SK-N-SH treated with all-trans-retinoic acid at 6 μM for 48 hours (cell line): ENCODE measurements around the gene SLC35B1.

Source experiments
- ATAC-seq: fragments of 200-7000 bp; cut with Tn5 transposase; 3 replicates; pipeline ENCODE4 v1.9.1; 2020; ENCODE audit warnings: mild to moderate bottlenecking, moderate library complexity
- ARNTL ChIP-seq: fragments of 450-650 bp; formaldehyde crosslinking; IDR thresholded peaks from 2 replicates; pipeline ENCODE4 v1.5.0; 2020; ENCODE audit warnings: low read depth, mild to moderate bottlenecking, moderate library complexity, borderline replicate concordance
- BACH2 ChIP-seq: fragments of 250-450 bp; sonication (Bioruptor Pico); IDR thresholded peaks from 2 replicates; pipeline ENCODE4 v1.9.0; 2021; ENCODE audit warnings: mild to moderate bottlenecking, borderline replicate concordance
- CSDC2 ChIP-seq: fragments of 250-450 bp; sonication (Bioruptor Pico); IDR thresholded peaks from 2 replicates; pipeline ENCODE4 v1.5.0; 2020; ENCODE audit warnings: mild to moderate bottlenecking, moderate library complexity
- ESRRG ChIP-seq: fragments of 250-450 bp; sonication (Bioruptor Pico); IDR thresholded peaks from 2 replicates; pipeline ENCODE4 v1.6.1; 2021; ENCODE audit warnings: mild to moderate bottlenecking
- GLIS3 ChIP-seq: fragments of 250-450 bp; sonication (Bioruptor Pico); IDR thresholded peaks from 2 replicates; pipeline ENCODE4 v1.5.0; 2020; ENCODE audit warnings: mild to moderate bottlenecking, moderate library complexity
- OSR1 ChIP-seq: fragments of 250-450 bp; sonication (Bioruptor Pico); IDR thresholded peaks from 2 replicates; pipeline ENCODE4 v1.8.0; 2022; ENCODE audit warnings: moderate library complexity, mild to moderate bottlenecking, inconsistent platforms
- PPARA ChIP-seq: fragments of 250-450 bp; sonication (Bioruptor Pico); IDR thresholded peaks from 2 replicates; pipeline ENCODE4 v1.5.0; 2020; ENCODE audit warnings: mild to moderate bottlenecking, borderline replicate concordance
- RARB ChIP-seq: fragments of 250-450 bp; sonication (Bioruptor Pico); IDR thresholded peaks from 2 replicates; pipeline ENCODE4 v1.8.0; 2021; ENCODE audit warnings: mild to moderate bottlenecking, moderate library complexity
- SNAI2 ChIP-seq: fragments of 250-450 bp; sonication (Bioruptor Pico); IDR thresholded peaks from 2 replicates; pipeline ENCODE4 v1.5.0; 2020; ENCODE audit warnings: mild to moderate bottlenecking, moderate library complexity
- TOX ChIP-seq: fragments of 250-450 bp; sonication (Bioruptor Pico); IDR thresholded peaks from 2 replicates; pipeline ENCODE4 v1.8.0; 2021; ENCODE audit warnings: mild to moderate bottlenecking, moderate library complexity, borderline replicate concordance
- ZC3H10 ChIP-seq: fragments of 250-450 bp; sonication (Bioruptor Pico); IDR thresholded peaks from 2 replicates; pipeline ENCODE4 v1.5.1; 2021; ENCODE audit warnings: mild to moderate bottlenecking, moderate library complexity
- ZFP3 ChIP-seq: fragments of 250-450 bp; sonication (Bioruptor Pico); IDR thresholded peaks from 2 replicates; pipeline ENCODE4 v1.5.0; 2020; ENCODE audit warnings: mild to moderate bottlenecking, moderate library complexity
- ZFP30 ChIP-seq: fragments of 450-650 bp; formaldehyde crosslinking; IDR thresholded peaks from 2 replicates; pipeline ENCODE4 v1.5.0; 2022; ENCODE audit warnings: mild to moderate bottlenecking, moderate library complexity
- ZNF565 ChIP-seq: fragments of 450-650 bp; formaldehyde crosslinking; conservative IDR thresholded peaks from 2 replicates; pipeline ENCODE4 v1.5.0; 2020; ENCODE audit warnings: low read depth, mild to moderate bottlenecking, moderate library complexity
- ZNF70 ChIP-seq: fragments of 450-650 bp; formaldehyde crosslinking; IDR thresholded peaks from 2 replicates; pipeline ENCODE4 v1.5.0; 2020; ENCODE audit warnings: mild to moderate bottlenecking, moderate library complexity
- ZNF8 ChIP-seq: fragments of 450-650 bp; formaldehyde crosslinking; IDR thresholded peaks from 2 replicates; pipeline ENCODE4 v1.5.0; 2020; ENCODE audit warnings: mild to moderate bottlenecking, moderate library complexity
- TF ChIP-seq, protein P1 (sequence below): fragments of 250-450 bp; sonication (Bioruptor Pico); IDR thresholded peaks from 2 replicates; pipeline ENCODE4 v1.8.0; 2021; ENCODE audit warnings: low read depth, mild to moderate bottlenecking, moderate library complexity, borderline replicate concordance
- TF ChIP-seq, protein P2 (sequence below): fragments of 250-450 bp; sonication (Bioruptor Pico); IDR thresholded peaks from 2 replicates; pipeline ENCODE4 v1.5.1; 2020; ENCODE audit warnings: low read depth, mild to moderate bottlenecking, moderate library complexity
- TF ChIP-seq, protein P3 (sequence below): fragments of 250-450 bp; sonication (Bioruptor Pico); IDR thresholded peaks from 2 replicates; pipeline ENCODE4 v1.5.0; 2020; ENCODE audit warnings: mild to moderate bottlenecking, moderate library complexity
- TF ChIP-seq, protein P4 (sequence below): fragments of 250-450 bp; sonication (Bioruptor Pico); IDR thresholded peaks from 2 replicates; pipeline ENCODE4 v1.5.1; 2021; ENCODE audit warnings: mild to moderate bottlenecking, moderate library complexity
- TF ChIP-seq, protein P5 (sequence below): fragments of 250-450 bp; sonication (Bioruptor Pico); IDR thresholded peaks from 2 replicates; pipeline ENCODE4 v1.8.0; 2020; ENCODE audit warnings: mild to moderate bottlenecking, moderate library complexity, borderline replicate concordance

SLC35B1 gene

DNA sequence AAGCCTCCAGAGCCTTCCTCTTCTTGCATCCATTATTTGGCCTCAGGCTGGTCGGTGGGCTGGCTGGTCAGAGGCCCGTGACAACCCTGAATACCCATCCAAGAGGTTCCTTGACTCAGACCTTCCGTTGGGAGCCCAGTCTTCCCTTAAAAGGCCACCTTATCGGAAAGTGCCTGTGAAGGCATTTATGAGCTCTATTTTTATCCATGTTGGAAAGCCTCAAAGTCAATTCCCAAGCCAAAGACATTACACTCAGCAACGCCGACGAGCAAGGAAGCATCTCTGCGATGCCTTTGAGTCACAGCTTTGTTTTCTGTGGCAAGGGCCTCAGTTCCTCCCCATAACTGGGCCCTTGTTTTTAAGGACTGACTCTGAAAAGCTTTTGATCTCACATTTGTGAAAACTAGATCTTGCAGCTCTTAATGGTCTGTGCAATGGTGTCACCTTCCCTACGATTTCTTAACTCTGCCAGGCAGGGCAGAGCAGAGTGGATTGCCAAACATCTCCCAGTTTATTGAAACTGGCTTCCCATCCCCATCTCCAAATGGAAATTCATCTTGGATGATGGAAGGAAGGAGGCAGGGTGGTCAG is 16.6 kb downstream of the SLC35B1 start:
- TF ChIP-seq, protein P1, sequence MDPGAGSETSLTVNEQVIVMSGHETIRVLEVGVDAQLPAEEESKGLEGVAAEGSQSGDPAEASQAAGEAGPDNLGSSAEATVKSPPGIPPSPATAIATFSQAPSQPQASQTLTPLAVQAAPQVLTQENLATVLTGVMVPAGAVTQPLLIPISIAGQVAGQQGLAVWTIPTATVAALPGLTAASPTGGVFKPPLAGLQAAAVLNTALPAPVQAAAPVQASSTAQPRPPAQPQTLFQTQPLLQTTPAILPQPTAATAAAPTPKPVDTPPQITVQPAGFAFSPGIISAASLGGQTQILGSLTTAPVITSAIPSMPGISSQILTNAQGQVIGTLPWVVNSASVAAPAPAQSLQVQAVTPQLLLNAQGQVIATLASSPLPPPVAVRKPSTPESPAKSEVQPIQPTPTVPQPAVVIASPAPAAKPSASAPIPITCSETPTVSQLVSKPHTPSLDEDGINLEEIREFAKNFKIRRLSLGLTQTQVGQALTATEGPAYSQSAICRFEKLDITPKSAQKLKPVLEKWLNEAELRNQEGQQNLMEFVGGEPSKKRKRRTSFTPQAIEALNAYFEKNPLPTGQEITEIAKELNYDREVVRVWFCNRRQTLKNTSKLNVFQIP (CRISPR knock-in tag): no peak
- TF ChIP-seq SNAI2 (CRISPR knock-in tag) (no peak), ZFP30 (CRISPR knock-in tag) (no peak)
- ATAC-seq: no peak

DNA sequence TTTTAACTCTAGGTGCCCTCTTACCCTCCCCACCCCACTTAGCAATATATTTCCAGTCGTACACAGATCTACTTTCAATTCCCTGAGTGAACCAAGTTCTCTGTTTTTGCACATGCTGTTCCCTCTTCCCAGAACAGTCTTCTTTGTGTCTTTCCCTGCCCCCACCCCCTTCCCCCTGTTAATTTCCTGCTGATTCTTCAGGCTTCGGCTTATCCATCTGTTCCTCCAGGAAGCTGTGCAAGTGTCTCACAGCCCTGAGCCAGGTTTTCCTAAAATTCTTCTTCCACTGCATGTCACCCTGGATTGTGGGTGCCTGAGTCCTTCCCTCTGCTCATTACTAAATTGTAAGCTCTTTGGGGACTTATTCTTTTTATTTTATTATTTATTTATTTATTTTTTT is 17.5 kb downstream of the SLC35B1 start:
- no peak for ATAC-seq
- no peak for TF ChIP-seq ARNTL (CRISPR knock-in tag)
- no peak for TF ChIP-seq ZNF70
- TF ChIP-seq, protein P2, sequence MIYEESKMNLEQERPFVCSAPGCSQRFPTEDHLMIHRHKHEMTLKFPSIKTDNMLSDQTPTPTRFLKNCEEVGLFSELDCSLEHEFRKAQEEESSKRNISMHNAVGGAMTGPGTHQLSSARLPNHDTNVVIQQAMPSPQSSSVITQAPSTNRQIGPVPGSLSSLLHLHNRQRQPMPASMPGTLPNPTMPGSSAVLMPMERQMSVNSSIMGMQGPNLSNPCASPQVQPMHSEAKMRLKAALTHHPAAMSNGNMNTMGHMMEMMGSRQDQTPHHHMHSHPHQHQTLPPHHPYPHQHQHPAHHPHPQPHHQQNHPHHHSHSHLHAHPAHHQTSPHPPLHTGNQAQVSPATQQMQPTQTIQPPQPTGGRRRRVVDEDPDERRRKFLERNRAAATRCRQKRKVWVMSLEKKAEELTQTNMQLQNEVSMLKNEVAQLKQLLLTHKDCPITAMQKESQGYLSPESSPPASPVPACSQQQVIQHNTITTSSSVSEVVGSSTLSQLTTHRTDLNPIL: no peak
- no peak for TF ChIP-seq ZNF565 (CRISPR knock-in tag)
- no peak for TF ChIP-seq OSR1 (CRISPR knock-in tag)
- no peak for TF ChIP-seq CSDC2 (CRISPR knock-in tag)
- no peak for TF ChIP-seq ZC3H10 (CRISPR knock-in tag)
- TF ChIP-seq, protein P1 (CRISPR knock-in tag): no peak
- TF ChIP-seq ZFP30 (CRISPR knock-in tag): no peak
- TF ChIP-seq ZFP3 (CRISPR knock-in tag): no peak
- no peak for TF ChIP-seq TOX (CRISPR knock-in tag)
- no peak for TF ChIP-seq RARB (CRISPR knock-in tag)
- no peak for TF ChIP-seq PPARA (CRISPR knock-in tag)
- no peak for TF ChIP-seq ESRRG (CRISPR knock-in tag)
- no peak for TF ChIP-seq ZNF8 (CRISPR knock-in tag)
- no peak for TF ChIP-seq GLIS3 (CRISPR knock-in tag)
- TF ChIP-seq, protein P3, sequence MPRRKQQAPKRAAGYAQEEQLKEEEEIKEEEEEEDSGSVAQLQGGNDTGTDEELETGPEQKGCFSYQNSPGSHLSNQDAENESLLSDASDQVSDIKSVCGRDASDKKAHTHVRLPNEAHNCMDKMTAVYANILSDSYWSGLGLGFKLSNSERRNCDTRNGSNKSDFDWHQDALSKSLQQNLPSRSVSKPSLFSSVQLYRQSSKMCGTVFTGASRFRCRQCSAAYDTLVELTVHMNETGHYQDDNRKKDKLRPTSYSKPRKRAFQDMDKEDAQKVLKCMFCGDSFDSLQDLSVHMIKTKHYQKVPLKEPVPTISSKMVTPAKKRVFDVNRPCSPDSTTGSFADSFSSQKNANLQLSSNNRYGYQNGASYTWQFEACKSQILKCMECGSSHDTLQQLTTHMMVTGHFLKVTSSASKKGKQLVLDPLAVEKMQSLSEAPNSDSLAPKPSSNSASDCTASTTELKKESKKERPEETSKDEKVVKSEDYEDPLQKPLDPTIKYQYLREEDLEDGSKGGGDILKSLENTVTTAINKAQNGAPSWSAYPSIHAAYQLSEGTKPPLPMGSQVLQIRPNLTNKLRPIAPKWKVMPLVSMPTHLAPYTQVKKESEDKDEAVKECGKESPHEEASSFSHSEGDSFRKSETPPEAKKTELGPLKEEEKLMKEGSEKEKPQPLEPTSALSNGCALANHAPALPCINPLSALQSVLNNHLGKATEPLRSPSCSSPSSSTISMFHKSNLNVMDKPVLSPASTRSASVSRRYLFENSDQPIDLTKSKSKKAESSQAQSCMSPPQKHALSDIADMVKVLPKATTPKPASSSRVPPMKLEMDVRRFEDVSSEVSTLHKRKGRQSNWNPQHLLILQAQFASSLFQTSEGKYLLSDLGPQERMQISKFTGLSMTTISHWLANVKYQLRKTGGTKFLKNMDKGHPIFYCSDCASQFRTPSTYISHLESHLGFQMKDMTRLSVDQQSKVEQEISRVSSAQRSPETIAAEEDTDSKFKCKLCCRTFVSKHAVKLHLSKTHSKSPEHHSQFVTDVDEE (CRISPR knock-in tag): no peak
- TF ChIP-seq, protein P4, sequence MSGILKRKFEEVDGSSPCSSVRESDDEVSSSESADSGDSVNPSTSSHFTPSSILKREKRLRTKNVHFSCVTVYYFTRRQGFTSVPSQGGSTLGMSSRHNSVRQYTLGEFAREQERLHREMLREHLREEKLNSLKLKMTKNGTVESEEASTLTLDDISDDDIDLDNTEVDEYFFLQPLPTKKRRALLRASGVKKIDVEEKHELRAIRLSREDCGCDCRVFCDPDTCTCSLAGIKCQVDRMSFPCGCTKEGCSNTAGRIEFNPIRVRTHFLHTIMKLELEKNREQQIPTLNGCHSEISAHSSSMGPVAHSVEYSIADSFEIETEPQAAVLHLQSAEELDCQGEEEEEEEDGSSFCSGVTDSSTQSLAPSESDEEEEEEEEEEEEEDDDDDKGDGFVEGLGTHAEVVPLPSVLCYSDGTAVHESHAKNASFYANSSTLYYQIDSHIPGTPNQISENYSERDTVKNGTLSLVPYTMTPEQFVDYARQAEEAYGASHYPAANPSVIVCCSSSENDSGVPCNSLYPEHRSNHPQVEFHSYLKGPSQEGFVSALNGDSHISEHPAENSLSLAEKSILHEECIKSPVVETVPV (CRISPR knock-in tag): no peak
- TF ChIP-seq BACH2 (CRISPR knock-in tag): no peak
- TF ChIP-seq, protein P5, sequence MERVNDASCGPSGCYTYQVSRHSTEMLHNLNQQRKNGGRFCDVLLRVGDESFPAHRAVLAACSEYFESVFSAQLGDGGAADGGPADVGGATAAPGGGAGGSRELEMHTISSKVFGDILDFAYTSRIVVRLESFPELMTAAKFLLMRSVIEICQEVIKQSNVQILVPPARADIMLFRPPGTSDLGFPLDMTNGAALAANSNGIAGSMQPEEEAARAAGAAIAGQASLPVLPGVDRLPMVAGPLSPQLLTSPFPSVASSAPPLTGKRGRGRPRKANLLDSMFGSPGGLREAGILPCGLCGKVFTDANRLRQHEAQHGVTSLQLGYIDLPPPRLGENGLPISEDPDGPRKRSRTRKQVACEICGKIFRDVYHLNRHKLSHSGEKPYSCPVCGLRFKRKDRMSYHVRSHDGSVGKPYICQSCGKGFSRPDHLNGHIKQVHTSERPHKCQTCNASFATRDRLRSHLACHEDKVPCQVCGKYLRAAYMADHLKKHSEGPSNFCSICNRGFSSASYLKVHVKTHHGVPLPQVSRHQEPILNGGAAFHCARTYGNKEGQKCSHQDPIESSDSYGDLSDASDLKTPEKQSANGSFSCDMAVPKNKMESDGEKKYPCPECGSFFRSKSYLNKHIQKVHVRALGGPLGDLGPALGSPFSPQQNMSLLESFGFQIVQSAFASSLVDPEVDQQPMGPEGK (CRISPR knock-in tag): no peak
